Activated naive CD8-positive, alpha-beta T cell (primary cell): Measurements from ENCODE around the gene KLHDC7B.

ENCODE experiments used
- H3K27ac Mint-ChIP-seq: one replicate; pipeline ENCODE4 v1.8.0; 2021; ENCODE audit warnings: mixed read lengths
- H3K27me3 Mint-ChIP-seq: one replicate; pipeline ENCODE4 v1.8.0; 2021; ENCODE audit warnings: mixed read lengths
- H3K36me3 Mint-ChIP-seq: one replicate; pipeline ENCODE4 v1.8.0; 2021; ENCODE audit warnings: mixed read lengths
- H3K4me1 Mint-ChIP-seq: one replicate; pipeline ENCODE4 v1.8.0; 2021; ENCODE audit warnings: low read depth, mixed read lengths
- H3K4me3 Mint-ChIP-seq: one replicate; pipeline ENCODE4 v1.8.0; 2021; ENCODE audit warnings: mild to moderate bottlenecking, mixed read lengths
- H3K9me3 Mint-ChIP-seq: one replicate; pipeline ENCODE4 v1.8.0; 2021; ENCODE audit warnings: low read depth, mixed read lengths

The KLHDC7B gene

DNA sequence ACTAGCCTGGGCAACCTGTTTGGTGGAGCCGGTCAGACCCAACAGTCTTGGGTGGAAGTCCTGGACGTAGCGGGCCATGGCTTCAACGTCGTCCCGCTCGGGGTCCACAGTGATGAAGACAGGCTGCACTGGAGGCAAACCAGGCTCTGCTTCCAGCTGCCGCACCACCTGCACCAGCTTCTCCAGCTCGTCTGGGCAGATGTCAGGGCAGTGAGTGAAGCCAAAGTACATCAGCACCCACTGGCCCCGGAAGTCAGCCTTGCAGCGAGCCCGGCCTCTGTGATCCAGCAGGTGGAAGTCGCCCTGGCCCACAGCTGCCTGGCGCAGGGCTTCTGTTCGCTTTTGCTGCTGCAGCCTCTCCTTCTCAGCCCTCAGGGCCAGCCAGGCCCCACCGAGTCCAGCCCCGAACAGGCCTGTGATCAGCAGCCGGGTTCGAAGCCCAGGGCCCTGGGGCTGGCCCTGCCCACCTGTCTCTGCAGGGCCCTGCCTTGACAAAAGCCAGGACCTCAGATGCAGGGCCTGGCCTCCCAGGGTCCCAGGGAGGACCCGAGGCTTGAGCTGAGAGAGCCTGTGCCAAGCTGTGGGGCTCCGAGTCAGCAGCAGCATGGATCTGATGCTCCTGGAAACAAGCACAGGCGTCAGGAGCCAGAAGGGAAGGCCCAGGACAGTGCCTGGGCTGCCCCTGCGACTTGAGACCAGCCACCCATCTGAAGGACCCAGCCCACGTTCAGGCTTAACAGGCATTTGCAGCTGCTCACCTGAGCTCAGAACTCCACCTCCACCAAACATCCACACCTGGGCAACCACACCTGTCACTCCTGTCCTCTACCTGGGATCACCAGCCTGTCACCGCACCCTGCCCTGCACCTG, 21.7 kb upstream of the KLHDC7B start:
- H3K27ac Mint-ChIP-seq = peak overlapping the region; percentile 59
- peaks cover 2% of the 10 kb centered on the region for H3K36me3 Mint-ChIP-seq
- H3K9me3 Mint-ChIP-seq = no peaks in the 10 kb centered on the region
- no peaks in the 10 kb centered on the region for H3K27me3 Mint-ChIP-seq
- H3K4me1 Mint-ChIP-seq = peaks cover 23% of the 10 kb centered on the region
- peak overlapping the region; percentile 90 for H3K4me3 Mint-ChIP-seq

DNA sequence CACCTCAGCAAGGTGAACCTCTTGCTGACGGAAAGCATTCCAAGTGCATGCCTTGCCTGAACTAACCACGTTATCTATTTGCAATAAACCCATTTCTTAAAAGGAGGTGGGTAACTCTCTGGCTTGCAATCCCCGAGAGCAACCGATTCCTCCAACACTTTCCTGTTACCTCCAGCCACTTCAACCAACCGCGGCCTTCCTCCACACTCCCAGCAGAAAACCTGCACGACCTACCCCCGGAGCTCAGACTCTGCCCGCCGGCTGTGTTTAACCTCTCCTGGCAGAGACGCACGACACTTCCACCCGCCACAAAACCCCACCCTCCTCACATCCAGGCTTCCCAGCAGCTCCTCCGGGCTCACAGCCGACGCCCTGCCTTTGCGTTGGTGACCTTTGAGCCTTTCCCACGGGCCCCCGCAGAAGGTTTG, 21.0 kb upstream of the KLHDC7B start:
- Mint-ChIP-seq H3K27me3 (no peaks in the 10 kb centered on the region), H3K4me3 (peak overlapping the region; percentile 90), H3K36me3 (peaks cover 2% of the 10 kb centered on the region), H3K4me1 (peaks cover 23% of the 10 kb centered on the region), H3K9me3 (no peaks in the 10 kb centered on the region), H3K27ac (peak overlapping the region; percentile 59)

DNA sequence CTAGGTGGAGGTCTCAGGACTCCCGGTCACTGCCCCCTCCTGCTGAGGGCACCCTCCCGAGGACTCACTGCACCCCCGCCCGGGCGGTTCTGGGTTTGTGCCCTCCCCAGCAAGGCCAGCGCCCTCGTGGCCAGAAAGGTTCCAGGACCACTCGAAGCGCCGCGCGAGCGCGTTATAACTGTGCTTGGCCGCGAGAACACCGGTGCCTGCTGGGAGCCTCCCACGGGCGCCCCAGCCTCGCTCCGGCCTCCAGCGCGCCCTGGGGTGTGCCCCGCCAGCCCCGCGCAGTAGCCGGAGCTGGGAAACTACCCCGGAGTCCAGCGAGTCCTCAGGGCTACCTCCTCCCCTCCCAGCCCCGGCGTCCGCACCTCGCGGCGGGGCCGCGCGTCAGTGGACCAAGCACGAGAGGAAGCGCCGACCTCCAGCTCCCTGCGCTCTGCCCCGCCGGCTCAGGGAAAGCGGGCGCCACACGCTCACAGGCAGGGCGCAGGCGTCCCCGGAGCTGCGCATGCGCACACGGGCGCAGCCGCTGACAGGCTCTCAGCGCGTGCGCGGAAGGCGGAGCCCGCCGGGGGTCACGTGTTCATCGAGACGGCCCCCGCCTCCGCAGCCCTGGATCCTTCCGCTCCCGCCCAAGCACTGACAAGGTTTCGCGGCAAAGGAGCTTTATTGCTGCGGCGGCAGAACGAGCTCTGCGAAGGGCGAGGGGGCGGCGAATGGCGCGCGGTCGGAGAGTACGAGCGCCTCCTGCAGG, 20.4 kb upstream of the KLHDC7B start, which contains the start of gene SCO2:
TSS of gene SCO2 (minus strand) at position 495 of the 754 bp plus-strand sequence. CDS start 1,187 bp downstream, outside the sequence.
- no peaks in the 10 kb centered on the region for H3K27me3 Mint-ChIP-seq
- peaks cover 23% of the 10 kb centered on the region for H3K4me1 Mint-ChIP-seq
- H3K4me3 Mint-ChIP-seq = peak within 1 kb of the TSS; percentile 90
- peak within 1 kb of the TSS; percentile 61 for H3K27ac Mint-ChIP-seq
- peaks cover 2% of the 10 kb centered on the region for H3K36me3 Mint-ChIP-seq
- no peaks in the 10 kb centered on the region for H3K9me3 Mint-ChIP-seq

DNA sequence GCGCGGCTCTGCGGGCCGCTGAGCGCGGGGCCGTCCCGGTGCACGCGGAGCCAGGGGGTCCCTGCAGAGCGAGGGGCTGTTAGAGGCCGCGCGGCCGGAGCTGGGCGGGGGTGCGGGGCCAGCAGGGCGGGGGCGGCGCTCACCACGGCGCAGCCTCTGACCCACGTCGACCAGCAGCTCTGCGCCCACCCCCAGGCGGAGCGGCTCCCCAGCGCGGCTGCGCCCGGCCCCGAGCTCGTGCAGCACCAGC, 19.9 kb upstream of the KLHDC7B start:
- Mint-ChIP-seq H3K9me3 (no peaks in the 10 kb centered on the region), H3K27me3 (no peaks in the 10 kb centered on the region), H3K4me1 (peaks cover 23% of the 10 kb centered on the region), H3K27ac (peak overlapping the region; percentile 61), H3K36me3 (peaks cover 2% of the 10 kb centered on the region), H3K4me3 (peak overlapping the region; percentile 90)

DNA sequence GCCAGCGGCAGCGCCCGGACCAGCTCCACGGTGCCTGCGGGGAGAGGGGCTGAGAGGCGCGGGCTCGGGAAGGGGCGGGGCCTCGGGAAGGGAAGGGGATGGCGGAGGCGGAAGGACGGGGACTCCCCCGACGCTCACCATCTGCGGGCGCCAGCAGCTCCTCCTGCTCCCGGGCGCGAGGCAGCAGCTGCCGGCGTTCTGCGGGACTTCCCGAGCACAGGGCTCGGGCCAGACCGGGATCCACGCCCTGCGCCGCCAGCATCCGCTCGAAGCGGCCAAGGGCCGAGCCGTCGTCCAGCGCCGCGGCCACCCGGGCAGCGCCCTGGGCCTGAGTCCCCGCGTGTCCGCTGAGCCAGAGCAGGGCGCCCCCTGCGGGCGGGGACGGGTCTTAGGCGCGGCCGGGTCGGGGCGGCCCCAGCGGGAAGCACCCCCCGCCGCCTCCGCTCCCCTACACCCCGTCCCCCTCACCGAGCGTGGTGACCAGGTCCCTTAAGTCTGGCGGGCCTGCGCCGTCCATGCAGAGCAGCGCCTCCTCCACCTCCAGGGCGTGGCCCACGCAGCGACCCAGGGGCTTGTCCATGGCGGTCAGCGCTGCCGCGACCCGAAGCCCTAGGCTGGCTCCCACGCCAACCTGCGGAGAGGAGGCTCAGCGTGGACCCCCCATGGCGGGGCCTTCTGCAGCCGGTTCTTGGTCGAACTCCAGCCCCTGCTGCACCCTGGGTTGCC, 19.4 kb upstream of the KLHDC7B start:
- Mint-ChIP-seq H3K36me3 (peaks cover 2% of the 10 kb centered on the region), H3K4me3 (peak overlapping the region; percentile 77), H3K27ac (peak overlapping the region; percentile 80), H3K27me3 (no peaks in the 10 kb centered on the region), H3K9me3 (no peaks in the 10 kb centered on the region), H3K4me1 (peaks cover 23% of the 10 kb centered on the region)

DNA sequence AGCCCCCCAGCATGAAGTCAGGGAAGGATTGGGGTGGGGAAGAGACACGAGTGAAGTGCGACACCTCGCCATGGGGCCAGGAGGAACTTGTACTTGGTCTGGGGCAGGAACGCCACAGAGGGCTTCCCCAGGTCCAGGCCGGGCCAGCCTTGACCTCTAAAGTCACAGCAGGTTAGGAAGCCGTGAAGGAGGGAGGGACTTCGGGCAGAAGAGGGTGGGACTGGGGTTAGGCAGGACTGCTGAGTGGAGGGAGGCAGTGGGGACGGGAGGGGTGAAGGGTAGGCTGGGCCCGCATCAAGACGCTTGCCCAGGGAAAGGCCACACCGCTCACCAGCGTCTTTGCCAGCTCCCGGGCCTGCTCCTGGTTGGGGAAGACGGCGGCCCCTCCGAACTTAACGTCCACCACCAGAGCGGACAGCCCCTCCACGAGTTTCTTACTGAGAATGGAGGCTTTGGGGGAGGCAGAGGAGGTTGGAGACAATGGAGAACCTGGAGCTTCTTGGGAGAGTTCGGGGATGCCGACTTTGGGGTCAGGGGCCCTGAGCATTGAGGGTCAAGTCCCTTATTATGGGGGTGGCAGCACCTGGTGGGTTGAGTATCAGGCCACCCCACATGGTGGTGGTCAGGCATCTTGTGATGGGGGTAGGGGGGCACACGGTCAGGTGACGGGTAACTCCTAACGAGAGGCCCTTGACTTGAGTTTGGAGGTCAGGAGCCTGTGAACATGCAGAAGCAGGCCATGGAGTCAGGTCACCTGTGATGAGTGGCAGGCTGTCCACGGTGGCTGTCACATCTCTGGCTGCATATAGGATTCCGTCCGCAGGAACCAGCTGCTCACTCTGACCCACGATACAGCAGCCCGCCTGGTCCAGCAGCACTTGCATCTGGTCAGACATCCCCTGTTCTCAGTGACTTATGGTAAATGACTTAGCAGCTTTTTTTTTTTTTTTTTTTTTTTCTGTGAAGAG, 18.6 kb upstream of the KLHDC7B start:
- H3K36me3 Mint-ChIP-seq = peaks cover 2% of the 10 kb centered on the region
- H3K4me3 Mint-ChIP-seq = peak overlapping the region; percentile 77
- peaks cover 23% of the 10 kb centered on the region for H3K4me1 Mint-ChIP-seq
- peak overlapping the region; percentile 80 for H3K27ac Mint-ChIP-seq
- no peaks in the 10 kb centered on the region for H3K27me3 Mint-ChIP-seq
- H3K9me3 Mint-ChIP-seq = no peaks in the 10 kb centered on the region

DNA sequence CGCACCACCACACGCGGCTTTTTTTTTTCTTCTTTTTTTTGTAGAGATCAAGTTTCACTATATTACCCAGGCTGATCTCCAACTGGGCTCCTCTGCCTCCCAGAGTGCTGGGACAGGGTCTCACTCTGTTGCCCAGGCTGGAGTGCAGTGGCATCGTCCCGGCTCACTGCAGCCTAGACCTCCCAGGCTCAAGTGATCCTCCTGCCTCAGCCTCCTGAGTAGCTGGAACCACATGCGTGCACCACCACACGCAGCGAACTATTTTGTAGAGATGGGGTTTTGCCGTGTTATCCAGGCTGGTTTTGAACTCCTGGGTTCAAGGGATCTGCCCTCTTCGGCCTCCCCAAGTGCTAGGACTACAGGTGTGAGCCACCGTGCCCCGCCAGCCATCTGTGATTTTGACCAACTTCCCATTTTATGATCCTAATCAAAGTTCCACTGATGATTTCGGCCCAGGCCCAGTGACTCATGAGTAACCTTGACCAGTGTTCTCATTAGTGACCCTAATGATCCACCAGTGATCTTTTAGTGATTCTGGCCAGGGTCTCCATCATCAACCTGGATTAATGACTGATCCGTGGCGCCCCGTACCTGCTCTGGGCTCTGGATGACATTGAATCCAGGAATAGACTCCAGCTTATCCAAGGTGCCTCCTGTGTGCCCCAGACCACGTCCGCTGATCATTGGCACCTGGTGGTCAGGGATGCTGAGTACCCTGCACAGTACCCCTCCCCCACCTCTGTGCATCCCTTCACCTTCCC, 17.6 kb upstream of the KLHDC7B start:
- Mint-ChIP-seq H3K4me1 (peaks cover 27% of the 10 kb centered on the region), H3K9me3 (no peaks in the 10 kb centered on the region), H3K36me3 (peaks cover 2% of the 10 kb centered on the region), H3K27ac (peak overlapping the region; percentile 80), H3K4me3 (peak overlapping the region; percentile 77), H3K27me3 (no peaks in the 10 kb centered on the region)

DNA sequence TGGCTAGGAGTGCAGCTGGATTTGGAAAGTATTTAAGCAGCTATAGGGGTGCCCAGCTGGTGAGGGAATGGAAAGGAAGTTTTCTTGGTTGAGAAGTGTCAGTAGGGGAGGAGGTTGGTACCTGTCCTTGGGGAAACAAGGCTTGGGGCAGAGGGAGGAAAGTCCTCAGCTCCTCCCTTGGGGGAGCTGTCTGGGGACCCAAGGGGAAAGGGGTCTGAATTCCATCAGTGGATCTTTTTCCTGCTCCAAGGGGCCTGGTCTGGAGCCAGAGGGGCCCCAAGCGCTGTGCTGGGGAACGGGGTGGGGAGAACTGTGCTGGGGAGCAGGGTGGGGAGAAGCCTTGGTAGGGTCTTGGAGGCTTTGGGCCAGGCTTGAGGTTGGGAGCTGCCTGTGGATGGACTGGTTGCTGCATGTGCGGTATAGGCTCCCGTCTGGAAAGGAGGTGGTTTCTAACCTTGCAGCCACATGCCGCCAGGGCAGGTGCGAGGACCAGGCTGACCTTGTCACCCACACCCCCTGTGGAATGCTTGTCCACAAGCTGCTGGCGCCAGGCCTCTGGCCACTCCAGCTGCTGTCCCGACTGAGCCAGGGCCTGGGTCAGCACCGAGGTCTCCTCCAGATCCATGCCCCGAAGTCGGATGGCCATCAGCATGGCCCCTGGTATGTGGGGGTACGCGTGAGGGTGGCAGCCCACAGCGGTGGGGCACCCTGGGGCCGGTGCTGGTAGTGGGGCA, 16.9 kb upstream of the KLHDC7B start:
- H3K4me1 Mint-ChIP-seq = peaks cover 33% of the 10 kb centered on the region
- peak overlapping the region; percentile 77 for H3K4me3 Mint-ChIP-seq
- H3K27me3 Mint-ChIP-seq = no peaks in the 10 kb centered on the region
- peaks cover 2% of the 10 kb centered on the region for H3K36me3 Mint-ChIP-seq
- H3K9me3 Mint-ChIP-seq = no peaks in the 10 kb centered on the region
- H3K27ac Mint-ChIP-seq = peak overlapping the region; percentile 80

DNA sequence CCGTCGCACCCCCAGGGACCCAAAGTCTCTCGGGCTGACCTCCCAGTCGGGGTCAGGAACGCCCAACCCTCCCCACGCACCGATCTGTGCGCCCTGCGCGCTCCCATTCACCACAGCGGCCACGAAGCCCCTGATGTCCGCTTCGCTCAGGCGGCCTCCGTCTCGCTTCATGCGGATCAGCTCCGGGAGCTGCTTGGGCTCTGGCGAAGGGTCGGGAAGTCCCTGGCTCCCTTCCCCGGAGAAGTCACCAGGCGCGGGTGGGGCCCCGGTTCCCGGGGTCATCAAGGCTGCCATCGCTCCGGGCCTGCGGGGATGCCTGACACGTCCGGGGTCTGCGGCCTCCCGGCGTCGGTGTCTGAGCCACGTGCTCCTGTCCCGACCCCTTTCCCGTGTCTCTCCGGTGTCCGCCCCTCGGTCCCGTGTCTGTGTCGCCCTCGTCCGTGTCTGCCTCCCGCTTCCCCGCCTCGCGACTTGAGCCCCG, 16.2 kb upstream of the KLHDC7B start:
- Mint-ChIP-seq H3K4me3 (peak overlapping the region; percentile 61), H3K9me3 (no peaks in the 10 kb centered on the region), H3K27ac (no peak overlapping the region), H3K36me3 (peaks cover 2% of the 10 kb centered on the region), H3K27me3 (no peaks in the 10 kb centered on the region), H3K4me1 (peaks cover 37% of the 10 kb centered on the region)

DNA sequence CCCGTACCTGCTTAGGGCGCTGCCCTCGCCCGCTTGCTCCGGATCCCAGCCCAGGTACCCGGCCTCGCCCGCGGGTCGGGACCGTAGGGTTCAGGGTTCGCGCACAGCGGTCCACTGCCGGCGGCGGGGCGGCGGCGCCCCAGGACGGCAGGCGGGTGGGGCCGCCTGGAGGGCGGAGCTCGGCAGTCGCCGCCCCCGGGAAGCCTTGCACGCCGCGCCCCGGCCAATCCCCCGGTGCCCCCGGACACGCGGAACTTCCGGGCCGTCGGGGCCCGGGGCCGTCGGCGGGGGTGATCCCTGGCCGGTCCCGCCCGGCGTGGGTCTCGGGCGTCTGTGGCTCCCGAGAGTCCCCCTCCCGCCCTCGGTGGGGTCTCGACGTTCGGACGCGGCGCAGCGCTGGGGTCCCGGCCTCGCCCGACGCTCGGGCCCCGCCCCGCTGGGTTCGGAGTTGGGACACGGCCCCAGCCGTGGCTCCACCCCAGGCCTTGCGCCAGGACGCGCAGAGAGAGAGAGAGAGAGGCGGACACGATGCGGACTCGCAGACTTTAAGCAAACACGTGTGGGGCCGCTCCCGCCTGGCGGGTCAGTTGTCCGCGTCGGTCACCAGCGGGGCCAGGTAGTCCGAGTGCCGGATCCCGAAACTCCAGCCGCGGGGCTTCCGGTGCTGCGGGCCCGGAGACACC, 15.7 kb upstream of the KLHDC7B start, which contains the start of gene TYMP:
TSS of gene TYMP (minus strand) at position 116 of the 683 bp plus-strand sequence. CDS start 303 bp downstream, outside the sequence.
- H3K9me3 Mint-ChIP-seq = no peaks in the 10 kb centered on the region
- peak within 1 kb of the TSS; percentile 93 for H3K27ac Mint-ChIP-seq
- no peaks in the 10 kb centered on the region for H3K27me3 Mint-ChIP-seq
- H3K4me3 Mint-ChIP-seq = peak within 1 kb of the TSS; percentile 89
- no peaks in the 10 kb centered on the region for H3K36me3 Mint-ChIP-seq
- H3K4me1 Mint-ChIP-seq = peaks cover 34% of the 10 kb centered on the region

DNA sequence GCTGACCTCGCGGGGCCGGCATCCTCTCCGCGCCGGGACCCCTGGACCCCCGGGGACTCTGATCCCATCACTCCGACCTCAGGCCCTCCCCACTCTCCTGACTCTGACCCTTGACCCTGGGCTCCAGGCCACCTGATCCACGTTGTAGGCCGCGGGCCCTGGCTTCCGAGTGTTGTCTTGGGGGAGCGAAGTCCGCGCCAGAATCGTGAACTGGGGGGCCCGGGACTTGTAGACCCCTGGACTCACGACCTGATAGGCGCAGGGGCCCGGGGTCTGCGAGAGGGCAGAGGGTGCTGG, 15.2 kb upstream of the KLHDC7B start:
- H3K27me3 Mint-ChIP-seq = no peaks in the 10 kb centered on the region
- H3K9me3 Mint-ChIP-seq = no peaks in the 10 kb centered on the region
- H3K4me1 Mint-ChIP-seq = peaks cover 34% of the 10 kb centered on the region
- H3K36me3 Mint-ChIP-seq = no peaks in the 10 kb centered on the region
- H3K27ac Mint-ChIP-seq = peak overlapping the region; percentile 93
- peak overlapping the region; percentile 89 for H3K4me3 Mint-ChIP-seq

DNA sequence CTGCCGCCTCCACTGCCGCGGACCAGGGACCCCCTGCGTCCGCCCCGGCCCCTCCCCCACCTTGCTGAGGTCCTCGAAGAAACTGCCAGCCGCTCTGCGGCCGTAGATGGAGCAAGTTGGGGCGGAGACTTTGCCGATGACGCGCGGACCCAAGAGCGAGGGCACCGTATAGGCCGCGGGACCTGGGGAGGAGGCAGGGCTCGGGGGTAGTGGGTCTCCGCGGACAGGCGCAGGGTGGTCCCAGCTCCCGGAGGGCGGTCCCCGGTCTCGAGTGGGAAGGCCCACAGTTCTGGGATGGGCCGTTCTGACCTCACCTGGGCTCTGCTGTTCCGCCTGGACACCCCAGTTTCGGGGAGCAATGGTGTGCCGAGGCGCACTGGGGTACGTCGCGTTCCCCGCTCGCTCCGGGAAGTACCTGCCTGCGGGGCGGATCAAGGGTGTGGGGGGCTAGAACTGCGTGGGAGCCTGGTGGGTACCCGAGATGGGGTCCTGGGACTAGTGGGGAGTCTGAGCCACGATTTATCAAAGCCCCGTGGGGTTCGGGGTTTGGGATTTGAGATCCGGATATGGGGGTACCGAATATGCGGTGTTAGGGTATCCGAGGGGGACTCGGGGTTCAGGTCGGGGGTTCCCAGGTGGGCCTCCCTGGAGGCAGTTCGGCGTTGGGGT, 14.7 kb upstream of the KLHDC7B start:
- Mint-ChIP-seq H3K27me3 (no peaks in the 10 kb centered on the region), H3K4me3 (peak overlapping the region; percentile 89), H3K36me3 (no peaks in the 10 kb centered on the region), H3K27ac (peak overlapping the region; percentile 93), H3K9me3 (no peaks in the 10 kb centered on the region), H3K4me1 (peaks cover 34% of the 10 kb centered on the region)
